ENCODE measurements around the gene FBXO41. TPM values are rescaled to one million over a fixed set of nuclear protein-coding genes. Genes with fewer than 3 reads are reported as not detected.

The FBXO41 gene
- total and polyA plus RNA-seq, 10 of the 15 experiments (the other 5 are each of a cell fraction or from before 2014, with no cell fraction given), result 1.9 to 38.9 (median 11.3) TPM

- no peak for TF ChIP-seq E2F8 (IDR thresholded peaks at IDR 0.05; ENCODE audit: low read depth, partially characterized antibody)
- no peak for TF ChIP-seq STAT3 (IDR thresholded peaks at IDR 0.05; ENCODE audit: low read depth, low read length)
- TF ChIP-seq CBFB (IDR thresholded peaks at IDR 0.05; ENCODE audit: low read depth), result no peak
- TF ChIP-seq ZNF217 (IDR thresholded peaks at IDR 0.05), result no peak
- TF ChIP-seq NFXL1 (IDR thresholded peaks at IDR 0.05; ENCODE audit: borderline replicate concordance), result no peak
- no peak for TF ChIP-seq ZNF687 (IDR thresholded peaks at IDR 0.05)
- no peak for TF ChIP-seq CBX3 (IDR thresholded peaks at IDR 0.05; ENCODE audit: borderline replicate concordance, low read depth)
- peak; percentile 61 for TF ChIP-seq NR2F1 (conservative IDR thresholded peaks at IDR 0.05)
- TF ChIP-seq ZNF207 (IDR thresholded peaks at IDR 0.05; ENCODE audit: borderline replicate concordance), result no peak
Measured at GRCh38 chr2:73268830-73269685, 15.2 kb downstream of the FBXO41 start (continued).

Data from GM12878 (cell line).